Tibial artery (tissue), 4 donors: ENCODE results near the gene FAM193A.

Experiments used
- DNase-seq, 2 donors: peaks; one replicate each; pipeline ENCODE4 v3.0.0-alpha.2; 2019
- H3K27ac ChIP-seq, 2 donors: fragments of 200-600 bp; sonication (generic) in 1 of 2; 1 replicate in 1 of 2; 2 replicates in 1 of 2; pipeline ENCODE4 v1.5.1; 2018 to 2019; ENCODE audit warnings: mild to moderate bottlenecking in 1 of 2
- H3K27me3 ChIP-seq, 2 donors: fragments of 200-600 bp; sonication (generic) in 1 of 2; one replicate each; pipeline versions ENCODE4 v1.5.1 to v1.6.0; 2016 to 2019
- H3K36me3 ChIP-seq, 3 donors: fragments of 200-600 bp; sonication (generic) in 2 of 3; one replicate each; pipeline ENCODE4 v1.5.1; 2016 to 2019; ENCODE audit warnings: mild to moderate bottlenecking in 2 of 3
- H3K4me1 ChIP-seq, 4 donors: fragments of 200-600 bp; sonication (generic) in 2 of 4; 1 replicate in 3 of 4; 2 replicates in 1 of 4; pipeline ENCODE4 v1.5.1; 2016 to 2019
- H3K4me3 ChIP-seq, 2 donors: fragments of 200-600 bp; sonication (generic) in 1 of 2; 1 replicate in 1 of 2; 2 replicates in 1 of 2; pipeline ENCODE4 v1.5.1; 2018 to 2019; ENCODE audit warnings: mild to moderate bottlenecking in 2 of 2
- H3K9me3 ChIP-seq, 3 donors: fragments of 200-600 bp; sonication (generic) in 1 of 3; one replicate each; pipeline ENCODE4 v1.5.1; 2016 to 2019
- CTCF ChIP-seq, 2 experiments: fragments of 200-600 bp in 1 of 2; fragments of 450-650 bp in 1 of 2; IDR thresholded peaks; one replicate each; pipeline ENCODE4 v1.5.1; 2017 to 2019; ENCODE audit warnings: antibody characterized with exemption in 2 of 2, mild to moderate bottlenecking in 1 of 2, moderate library complexity in 1 of 2
- intact Hi-C: fragments of 100-400 bp; cut with DNase I; formaldehyde crosslinking; loops from one replicate; pipeline ENCODE4 v1.15.0; 2023; ENCODE audit warnings: low total_unique reads

FAM193A gene

DNA sequence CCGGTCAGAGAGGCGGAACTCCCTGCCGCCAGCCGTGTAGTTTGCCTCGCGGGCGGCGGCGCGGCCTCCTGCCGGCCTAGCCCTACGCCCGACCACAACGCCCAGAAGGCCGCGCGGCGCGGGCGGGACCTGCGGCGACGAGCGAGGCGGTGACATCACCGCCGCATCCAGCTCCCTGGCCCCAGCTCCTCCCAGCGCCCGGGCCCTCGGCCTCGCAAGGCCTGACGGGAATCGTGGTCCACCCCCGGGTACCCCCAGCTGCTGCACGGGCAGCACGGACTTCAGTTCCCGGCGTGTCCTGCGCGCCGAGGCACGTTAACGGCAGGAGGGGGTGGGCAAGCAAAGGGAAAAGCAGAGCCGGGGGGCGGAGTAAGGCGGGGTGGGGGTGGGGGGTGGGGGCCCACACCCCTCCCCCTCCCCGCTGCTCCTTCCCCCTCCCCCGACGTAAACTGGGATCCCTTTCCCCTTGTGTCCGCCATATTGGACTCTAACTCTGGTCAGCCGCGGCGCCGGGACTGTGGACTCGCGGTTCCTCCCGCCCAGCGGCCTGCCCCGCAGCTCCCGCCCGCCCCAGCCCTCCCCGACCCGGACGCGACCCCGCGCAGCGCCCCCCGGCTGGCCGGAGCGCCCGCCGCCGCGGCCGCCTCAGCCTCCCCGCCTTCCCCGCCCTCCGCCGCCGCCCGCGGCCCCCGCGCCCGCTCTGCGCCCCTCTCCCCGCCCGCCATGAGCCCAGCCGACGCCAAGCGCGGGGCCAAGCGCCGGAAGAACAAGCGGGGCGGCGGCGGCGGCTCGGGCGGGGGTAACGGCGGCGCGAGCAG, at the start of gene FAM193A:
Gene FAM193A (plus strand): TSS at position 455 of the 818 bp plus-strand sequence. CDS start 269 bp downstream, at position 724.
- peak within 1 kb of the TSS; percentile 92 to 97 for H3K27ac ChIP-seq
- TF ChIP-seq CTCF (IDR thresholded peaks at IDR 0.05), result peak; percentile 7 to 9
- peak within 1 kb of the TSS; percentile 90 to 99 for H3K4me3 ChIP-seq
- DNase-seq, result peak; percentile 98 to 100
- intact Hi-C loops, result loop anchor here (1.0 to 10.0 kb wide), 3 partner anchors 67 to 122 kb away; partner anchors contain the start of genes CFAP99, RNF4 and ZFYVE28
- H3K27me3 ChIP-seq, result no peaks in the 10 kb centered on the region
- H3K9me3 ChIP-seq, result no peaks in the 10 kb centered on the region
- peaks cover 0 to 31% (median 24%) of the 10 kb centered on the region in 4 donors for H3K4me1 ChIP-seq
- no peaks in the 10 kb centered on the region for H3K36me3 ChIP-seq

DNA sequence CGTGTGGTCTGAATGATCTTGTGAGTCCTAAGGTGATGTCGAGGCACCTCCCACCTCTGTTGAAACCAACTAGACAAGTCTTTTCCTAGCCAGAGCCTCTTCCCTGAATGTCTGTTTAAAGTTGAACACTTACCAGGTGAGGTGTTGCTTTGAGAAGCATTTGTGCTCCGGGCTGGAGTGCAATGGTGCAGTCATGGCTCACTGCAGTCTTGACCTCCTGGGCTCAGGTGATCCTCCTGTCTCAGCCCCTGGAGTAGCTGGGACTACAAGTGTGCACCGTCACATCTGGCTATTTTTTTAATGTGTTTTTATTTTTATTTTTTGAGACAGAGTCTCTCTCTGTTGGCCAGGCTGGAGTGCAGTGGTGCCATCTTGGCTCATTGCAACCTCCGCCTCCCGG, 49.5 kb upstream of the FAM193A start:
- peaks cover 16 to 25% (median 21%) of the 10 kb centered on the region in 3 donors for H3K36me3 ChIP-seq
- no peak for DNase-seq
- no peak for TF ChIP-seq CTCF (IDR thresholded peaks at IDR 0.05)
- no peak overlapping the region for H3K4me3 ChIP-seq
- H3K27me3 ChIP-seq, result no peaks in the 10 kb centered on the region
- peaks cover 0 to 53% (median 29%) of the 10 kb centered on the region in 4 donors for H3K4me1 ChIP-seq
- no peak overlapping the region for H3K27ac ChIP-seq
- H3K9me3 ChIP-seq, result no peaks in the 10 kb centered on the region
- intact Hi-C loops, result no loop called here

DNA sequence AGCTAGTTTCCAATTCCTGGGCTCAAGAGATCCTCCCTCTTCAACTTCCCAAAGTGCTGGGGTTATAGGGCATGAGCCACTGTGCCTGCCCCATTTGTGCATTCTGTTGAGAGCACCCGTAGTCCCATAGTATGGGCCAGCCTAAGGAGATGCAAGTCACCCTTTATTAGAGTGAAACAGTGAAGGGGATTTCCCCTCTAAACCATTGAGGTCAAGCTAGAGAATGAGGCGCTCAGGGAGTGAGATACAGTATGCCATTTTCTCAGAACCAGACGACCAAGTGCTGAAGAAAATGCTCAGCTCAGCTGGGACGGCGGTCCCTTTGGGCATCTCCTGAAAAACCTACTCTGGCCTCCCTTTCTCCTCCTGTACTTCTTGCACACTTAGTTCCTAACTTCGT, 48.8 kb upstream of the FAM193A start:
- peaks cover 0 to 47% (median 22%) of the 10 kb centered on the region in 4 donors for H3K4me1 ChIP-seq

GRCh38 chr4:2489081-2489805, 47.2 kb upstream of the FAM193A start:
- peaks cover 0 to 5% (median 0%) of the 10 kb centered on the region in 3 donors for H3K9me3 ChIP-seq
- peaks cover 38 to 46% (median 42%) of the 10 kb centered on the region in 3 donors for H3K36me3 ChIP-seq
- H3K27ac ChIP-seq, result no peak overlapping the region
- DNase-seq, result no peak
- H3K4me1 ChIP-seq, result peaks cover 0 to 35% (median 13%) of the 10 kb centered on the region in 4 donors
- intact Hi-C loops, result no loop called here
- TF ChIP-seq CTCF (IDR thresholded peaks at IDR 0.05), result no peak
- no peaks in the 10 kb centered on the region for H3K27me3 ChIP-seq
- H3K4me3 ChIP-seq, result no peak overlapping the region

More for the DNA sequence above, 48.8 kb upstream of the FAM193A start:
- TF ChIP-seq CTCF (IDR thresholded peaks at IDR 0.05), result no peak
- no peaks in the 10 kb centered on the region for H3K9me3 ChIP-seq
- H3K27me3 ChIP-seq, result no peaks in the 10 kb centered on the region
- no peak for DNase-seq
- H3K4me3 ChIP-seq, result no peak overlapping the region
- intact Hi-C loops, result no loop called here
- H3K27ac ChIP-seq, result no peak overlapping the region
- peaks cover 22 to 31% (median 27%) of the 10 kb centered on the region in 3 donors for H3K36me3 ChIP-seq

GRCh38 chr4:2489841-2490552, 46.5 kb upstream of the FAM193A start:
- no peak overlapping the region for H3K4me3 ChIP-seq
- intact Hi-C loops, result loop anchor here (5.0 kb wide), 1 partner anchor 698 kb away; the partner anchor contains the start of gene FGFR3
- H3K9me3 ChIP-seq, result peaks cover 0 to 5% (median 0%) of the 10 kb centered on the region in 3 donors
- DNase-seq, result no peak
- TF ChIP-seq CTCF (IDR thresholded peaks at IDR 0.05), result no peak
- peaks cover 39 to 46% (median 42%) of the 10 kb centered on the region in 3 donors for H3K36me3 ChIP-seq
- H3K27ac ChIP-seq, result no peak overlapping the region
- H3K4me1 ChIP-seq, result peaks cover 0 to 35% (median 11%) of the 10 kb centered on the region in 4 donors
- no peaks in the 10 kb centered on the region for H3K27me3 ChIP-seq
